Measurements from ENCODE around the gene AP3B1. TPM values are rescaled to one million over a fixed set of nuclear protein-coding genes. Genes with fewer than 3 reads are reported as not detected.

AP3B1 gene
- total and polyA plus RNA-seq, 2 of the 8 experiments (the other 6 are each of a cell fraction or from before 2014, with no cell fraction given), result 45.8 to 48.3 TPM

GRCh38 chr5:78151594-78152271 lies 142.8 kb downstream of the AP3B1 start:
- Histone ChIP-seq H2AK5ac (ENCODE audit: low read depth, low read length) (no peak overlapping the region), H4K20me1 (replicated peaks in 1 of 2; ENCODE audit: control insufficient read depth in 1 of 2, insufficient read depth in 2 of 2, low read length in 2 of 2) (no peaks in the 10 kb centered on the region), H3K79me1 (ENCODE audit: low read depth, low read length) (no peaks in the 10 kb centered on the region), H3K4me2 (ENCODE audit: insufficient read depth in 1 of 2, low read depth in 2 of 2, low read length in 2 of 2) (no peak overlapping the region), H3K9ac (replicated peaks in 1 of 4; ENCODE audit: extremely low read depth in 1 of 4, low read depth in 3 of 4, low read length in 3 of 4) (no peak overlapping the region), H2BK20ac (ENCODE audit: low read length) (no peak overlapping the region), H3K79me2 (ENCODE audit: control insufficient read depth in 1 of 2, insufficient read depth in 2 of 2, low read length in 2 of 2) (no peaks in the 10 kb centered on the region), H2BK120ac (replicated peaks; ENCODE audit: low read depth, low read length) (no peak overlapping the region), H3K4me1 (replicated peaks in 1 of 4; ENCODE audit: control insufficient read depth in 3 of 4, insufficient read depth in 4 of 4, low read length in 3 of 4) (no peaks in the 10 kb centered on the region), H3K23me2 (ENCODE audit: low read depth, low read length) (no peaks in the 10 kb centered on the region), H4K5ac (ENCODE audit: insufficient read length, low read depth, low read length) (no peak overlapping the region), H3K18ac (ENCODE audit: extremely low read depth, low read length) (no peak overlapping the region), H3K27me3 (replicated peaks in 1 of 4; ENCODE audit: control insufficient read depth in 3 of 4, extremely low read depth in 1 of 4, insufficient read depth in 3 of 4, low read length in 3 of 4) (no peaks in the 10 kb centered on the region), H3K4me3 (ENCODE audit: extremely low read depth in 1 of 4, insufficient read depth in 2 of 4, low read depth in 3 of 4, low read length in 4 of 4) (no peak overlapping the region), H2BK15ac (ENCODE audit: low read length) (no peak overlapping the region), H3K27ac (ENCODE audit: low read depth, low read length) (no peak overlapping the region), H3K56ac (replicated peaks; ENCODE audit: insufficient read length, low read depth, low read length) (no peak overlapping the region), H3K4ac (replicated peaks; ENCODE audit: insufficient read length, low read depth, low read length) (no peak overlapping the region), H4K8ac (ENCODE audit: extremely low read depth, insufficient read depth, low read length) (no peak overlapping the region), H4K91ac (replicated peaks; ENCODE audit: insufficient read length, low read length) (no peak overlapping the region), H3K14ac (ENCODE audit: insufficient read length) (no peak overlapping the region), H2BK5ac (ENCODE audit: low read depth, low read length) (no peak overlapping the region), H2AFZ (ENCODE audit: low read length) (no peak overlapping the region), H3K9me3 (ENCODE audit: insufficient read depth in 2 of 2, low read depth in 1 of 2, low read length in 1 of 2) (no peaks in the 10 kb centered on the region; a peak in 1 of 4 replicates), H3K23ac (ENCODE audit: insufficient read length) (no peak overlapping the region), H3K36me3 (ENCODE audit: control insufficient read depth in 2 of 4, insufficient read depth in 4 of 4, low read length in 3 of 4) (peaks cover 0 to 17% (median 5%) of the 10 kb centered on the region in 4 experiments; a peak in 5 of 8 replicates), H2BK12ac (ENCODE audit: low read depth, low read length) (no peak overlapping the region)
- POLR2A ChIA-PET (ENCODE audit: partially characterized antibody), result no interaction called here
- DNase-seq (ENCODE audit: low read depth in 1 of 2, low spot score in 2 of 2), result no peak
- CTCF ChIA-PET (ENCODE audit: partially characterized antibody), result interaction anchor here (1.4 kb wide), 1 partner anchor 10 kb away, joined by 4 read pairs; no protein-coding TSS in a partner anchor
- no peak for FAIRE-seq
- 81 to 92% methylated on average over 1 to 2 of the region's 3 CpGs for WGBS, 2 experiments (ENCODE audit: extremely low coverage in 1 of 2, insufficient coverage in 1 of 2, insufficient read length in 1 of 2, insufficient replicate concordance in 2 of 2, low coverage in 1 of 2, low lambda C conversion rate in 2 of 2, missing lambda C conversion rate in 1 of 2)
- TF ChIP-seq ASH2L (IDR thresholded peaks at IDR 0.05; ENCODE audit: low read length), result no peak

Data from H1 (cell line).